Activated T-cell treated with anti-CD3 and anti-CD28 coated beads, Interleukin-2, amount 50 U/mL, for 4 hours (primary cell): Measurements from ENCODE around the gene RNPEP. TPM values are rescaled to one million over a fixed set of nuclear protein-coding genes. Genes with fewer than 3 reads are reported as not detected.
"Not testable (repeated sequence)": the region's sequence is repeated elsewhere in the genome, so short reads cannot be mapped to it uniquely, and the experiment has no call there.

Source experiments
- ATAC-seq, 2 donors: fragments of 200-7000 bp; cut with Tn5 transposase; one replicate each; pipeline ENCODE4 v1.10.0; 2021
- DNase-seq: peaks from one replicate; pipeline ENCODE4 v3.0.0-alpha.2; 2020
- H3K27me3 Mint-ChIP-seq: one replicate; pipeline ENCODE4 v1.8.0; 2021; ENCODE audit warnings: low read depth, mixed read lengths
- H3K36me3 Mint-ChIP-seq: one replicate; pipeline ENCODE4 v1.8.0; 2022; ENCODE audit warnings: mixed read lengths; ENCODE audit not compliant: insufficient read depth
- H3K4me1 Mint-ChIP-seq: one replicate; pipeline ENCODE4 v1.8.0; 2021; ENCODE audit warnings: low read depth, mixed read lengths
- H3K4me3 Mint-ChIP-seq: one replicate; pipeline ENCODE4 v1.8.0; 2021; ENCODE audit warnings: mild to moderate bottlenecking, moderate library complexity, mixed read lengths
- H3K9me3 Mint-ChIP-seq: one replicate; pipeline ENCODE4 v1.8.0; 2021; ENCODE audit warnings: mixed read lengths
- total RNA-seq, 3 donors: library from RNA; stranded (reverse); gene quantifications; one replicate each; pipeline ENCODE4 v1.2.1, GENCODE V29; 2021

The RNPEP gene
- total RNA-seq, 3 donors from 2014 or later, result 14.3 to 20.2 (median 17.5) TPM

GRCh38 chr1:202049129-202049528 lies 66.7 kb downstream of the RNPEP start:
- no peak for ATAC-seq
- H3K9me3 Mint-ChIP-seq, result no peaks in the 10 kb centered on the region
- no peaks in the 10 kb centered on the region for H3K4me1 Mint-ChIP-seq
- H3K36me3 Mint-ChIP-seq, result no peaks in the 10 kb centered on the region
- H3K27me3 Mint-ChIP-seq, result peaks cover 5% of the 10 kb centered on the region
- no peak overlapping the region for H3K4me3 Mint-ChIP-seq
- no peak for DNase-seq

- Mint-ChIP-seq H3K27me3 (no peaks in the 10 kb centered on the region), H3K9me3 (no peaks in the 10 kb centered on the region), H3K4me3 (no peak overlapping the region), H3K4me1 (no peaks in the 10 kb centered on the region), H3K36me3 (no peaks in the 10 kb centered on the region)
- ATAC-seq, result no peak
- DNase-seq, result no peak
Measured at GRCh38 chr1:202054094-202054493, 71.6 kb downstream of the RNPEP start.

- H3K36me3 Mint-ChIP-seq, H3K4me3 Mint-ChIP-seq, H3K27me3 Mint-ChIP-seq, DNase-seq, H3K9me3 Mint-ChIP-seq, H3K4me1 Mint-ChIP-seq, ATAC-seq: not testable (repeated sequence)
Measured at GRCh38 chr1:202054673-202055072, 72.2 kb downstream of the RNPEP start.

Other genes with a start within 250 kb of the RNPEP start
- 10 to 100 TPM; 45.4 to 48.3 (median 46.9) TPM for gene IPO9, start 153.5 kb upstream of the RNPEP start, total RNA-seq
- under 1 TPM; 0.19 to 0.40 (median 0.37) TPM for gene SHISA4, start 93.8 kb upstream of the RNPEP start, total RNA-seq
- under 1 TPM in 2 of 3 donors, not detected in 1; 0.08 to 0.14 TPM for gene LMOD1, start 36.1 kb upstream of the RNPEP start, total RNA-seq
- gene TIMM17A, start 27.1 kb upstream of the RNPEP start, total RNA-seq, result 100 to 1,000 TPM; 144 to 160 (median 146) TPM
- gene ELF3, start 27.9 kb downstream of the RNPEP start, total RNA-seq, result 1 to 10 TPM in 2 of 3 donors, under 1 TPM in 1; 0.87 to 1.4 (median 1.0) TPM
- not detected for gene GPR37L1, start 140.3 kb downstream of the RNPEP start, total RNA-seq
- gene ARL8A, start 162.1 kb downstream of the RNPEP start, total RNA-seq, result 10 to 100 TPM; 48.9 to 55.0 (median 52.1) TPM
- gene PTPN7, start 178.0 kb downstream of the RNPEP start, total RNA-seq, result 100 to 1,000 TPM; 304 to 352 (median 331) TPM
- gene LGR6, start 211.2 kb downstream of the RNPEP start, total RNA-seq, result under 1 TPM in 2 of 3 donors, not detected in 1; 0.08 to 0.21 TPM